IMR-90 (cell line): ENCODE results near the gene GYS1. TPM values are rescaled to one million over a fixed set of nuclear protein-coding genes. Genes with fewer than 3 reads are reported as not detected.

Experiments
- ATAC-seq: fragments of 200-7000 bp; cut with Tn5 transposase; 2 replicates; pipeline ENCODE4 v1.9.1; 2020; ENCODE audit warnings: low read depth, mild to moderate bottlenecking, moderate library complexity
- BruUV-seq: library from RNA; stranded (reverse); fragments of 400-500 nt; replicated peaks from 2 replicates; lab custom pipeline; 2021; lab: Mats Ljungman, UMichigan
- CTCF ChIA-PET: fragments of 300-600 bp; formaldehyde crosslinking; extraction: SDS; loops from one replicate; lab custom pipeline; 2021; ENCODE audit warnings: antibody characterized with exemption; lab: Yijun Ruan, JAX
- POLR2A ChIA-PET: fragments of 300-600 bp; sonication (Branson Sonifier 250); formaldehyde crosslinking; loops from one replicate; lab custom pipeline; 2022; ENCODE audit warnings: antibody characterized with exemption; ENCODE audit not compliant: unreplicated experiment; lab: Charles Lee
- DNase-seq: peaks from one replicate; pipeline ENCODE4 v3.0.0; 2013
- H2AFZ ChIP-seq: replicated peaks from 2 replicates; pipeline ENCODE3; 2013; ENCODE audit warnings: low read length, mild to moderate bottlenecking; ENCODE audit not compliant: poor library complexity
- H2AK5ac ChIP-seq: 2 replicates; pipeline ENCODE4 v1.6.1; 2013; ENCODE audit warnings: low read depth, low read length, inconsistent platforms
- H2AK9ac ChIP-seq: replicated peaks from 2 replicates; pipeline ENCODE3; 2013; ENCODE audit warnings: mild to moderate bottlenecking, low read depth, low read length, moderate library complexity; ENCODE audit not compliant: poor library complexity
- H2BK120ac ChIP-seq: 2 replicates; pipeline ENCODE4 v1.6.1; 2013; ENCODE audit warnings: low read depth, low read length, inconsistent platforms
- H2BK15ac ChIP-seq: 3 replicates; pipeline ENCODE4 v1.6.1; 2013; ENCODE audit warnings: low read depth, low read length, inconsistent platforms
- H2BK20ac ChIP-seq: 2 replicates; pipeline ENCODE4 v1.6.1; 2013; ENCODE audit warnings: low read depth, mild to moderate bottlenecking, inconsistent platforms, low read length, moderate library complexity
- H2BK5ac ChIP-seq: 2 replicates; pipeline ENCODE4 v1.6.1; 2013; ENCODE audit warnings: mild to moderate bottlenecking, low read depth, low read length, inconsistent platforms; ENCODE audit not compliant: poor library complexity, severe bottlenecking
- H3K14ac ChIP-seq: replicated peaks from 2 replicates; pipeline ENCODE4 v1.6.1; 2013; ENCODE audit warnings: low read depth, low read length, inconsistent platforms
- H3K18ac ChIP-seq: 2 replicates; pipeline ENCODE4 v1.6.1; 2013; ENCODE audit warnings: low read depth, low read length, control low read depth
- H3K23ac ChIP-seq: 2 replicates; pipeline ENCODE4 v1.6.1; 2013; ENCODE audit warnings: low read depth, low read length, inconsistent platforms
- H3K27ac ChIP-seq: 2 replicates; pipeline ENCODE4 v1.5.1; 2013; ENCODE audit warnings: mild to moderate bottlenecking, control low read depth, low read length; ENCODE audit not compliant: insufficient read depth
- H3K27me3 ChIP-seq: 2 replicates; pipeline ENCODE4 v1.6.1; 2013; ENCODE audit warnings: low read length; ENCODE audit not compliant: control insufficient read depth, insufficient read depth
- H3K36me3 ChIP-seq: 2 replicates; pipeline ENCODE4 v1.6.1; 2013; ENCODE audit warnings: low read length, mixed read lengths; ENCODE audit not compliant: control insufficient read depth, insufficient read depth
- H3K4ac ChIP-seq: 2 replicates; pipeline ENCODE4 v1.6.1; 2013; ENCODE audit warnings: low read depth, low read length, inconsistent platforms
- H3K4me1 ChIP-seq: 2 replicates; pipeline ENCODE4 v1.6.1; 2013; ENCODE audit warnings: low read length, mixed read lengths; ENCODE audit not compliant: control insufficient read depth, insufficient read depth
- H3K4me2 ChIP-seq: 2 replicates; pipeline ENCODE4 v1.6.1; 2013; ENCODE audit warnings: low read depth, mild to moderate bottlenecking, control low read depth, low read length, moderate library complexity
- H3K4me3 ChIP-seq: 2 replicates; pipeline ENCODE4 v1.5.1; 2013; ENCODE audit warnings: low read depth, mild to moderate bottlenecking, control low read depth, low read length, moderate library complexity; ENCODE audit not compliant: insufficient read depth
- H3K56ac ChIP-seq: 2 replicates; pipeline ENCODE4 v1.6.1; 2013; ENCODE audit warnings: low read length, inconsistent platforms; ENCODE audit not compliant: insufficient read depth; ENCODE audit errors: extremely low read depth
- H3K79me1 ChIP-seq, 2 experiments: 2 replicates each; pipeline ENCODE4 v1.6.1; 2013; ENCODE audit warnings: low read length in 2 of 2, inconsistent platforms in 1 of 2, low read depth in 1 of 2
- H3K9ac ChIP-seq: 2 replicates; pipeline ENCODE4 v1.6.1; 2013; ENCODE audit warnings: low read depth, low read length, control low read depth
- H3K9me1 ChIP-seq: 2 replicates; pipeline ENCODE4 v1.6.1; 2013; ENCODE audit warnings: low read length, inconsistent platforms; ENCODE audit not compliant: insufficient read depth
- H3K9me3 ChIP-seq: 2 replicates; pipeline ENCODE4 v1.6.1; 2013; ENCODE audit warnings: low read length; ENCODE audit not compliant: control insufficient read depth, insufficient read depth
- H4K20me1 ChIP-seq: 2 replicates; pipeline ENCODE4 v1.6.1; 2013; ENCODE audit warnings: low read length, inconsistent platforms; ENCODE audit not compliant: insufficient read depth
- H4K5ac ChIP-seq: 2 replicates; pipeline ENCODE4 v1.6.1; 2013; ENCODE audit warnings: mild to moderate bottlenecking, low read depth, low read length, control low read depth
- H4K8ac ChIP-seq, 2 experiments: 2 replicates each; pipeline ENCODE4 v1.6.1; 2013; ENCODE audit warnings: low read depth in 2 of 2, low read length in 2 of 2, control low read depth in 1 of 2, inconsistent platforms in 1 of 2
- H4K91ac ChIP-seq: 2 replicates; pipeline ENCODE4 v1.6.1; 2013; ENCODE audit warnings: low read depth, low read length, inconsistent platforms; ENCODE audit not compliant: insufficient read depth
- BHLHE40 ChIP-seq: fragments of 150-350 bp; IDR thresholded peaks from 2 replicates; pipeline ENCODE4 v1.6.1; 2016; ENCODE audit warnings: mild to moderate bottlenecking, low read depth, low read length
- CEBPB ChIP-seq: IDR thresholded peaks from 2 replicates; pipeline ENCODE4 v1.6.1; 2012; ENCODE audit warnings: low read depth, low read length, improper control_type of control experiment
- CHD1 ChIP-seq: IDR thresholded peaks from 2 replicates; pipeline ENCODE4 v1.6.1; 2012; ENCODE audit warnings: low read depth, low read length, improper control_type of control experiment
- CTCF ChIP-seq: conservative IDR thresholded peaks from 2 replicates; pipeline ENCODE4 v1.5.1; 2012; ENCODE audit warnings: mild to moderate bottlenecking, low read depth, low read length, improper control_type of control experiment
- FOS ChIP-seq: fragments of 150-350 bp; IDR thresholded peaks from 2 replicates; pipeline ENCODE4 v1.6.1; 2016; ENCODE audit warnings: low read depth, low read length
- MAZ ChIP-seq: IDR thresholded peaks from 2 replicates; pipeline ENCODE4 v1.6.1; 2012; ENCODE audit warnings: low read depth, mild to moderate bottlenecking, low read length, improper control_type of control experiment, moderate library complexity, borderline replicate concordance
- MXI1 ChIP-seq: IDR thresholded peaks from 2 replicates; pipeline ENCODE4 v1.6.1; 2012; ENCODE audit warnings: low read depth, mild to moderate bottlenecking, low read length, moderate library complexity, borderline replicate concordance
- POLR2A ChIP-seq: IDR thresholded peaks from 2 replicates; pipeline ENCODE4 v1.6.1; 2012; ENCODE audit warnings: mild to moderate bottlenecking, low read depth, low read length
- RAD21 ChIP-seq: IDR thresholded peaks from 2 replicates; pipeline ENCODE4 v1.6.1; 2012; ENCODE audit warnings: low read length, improper control_type of control experiment
- RCOR1 ChIP-seq: IDR thresholded peaks from 2 replicates; pipeline ENCODE4 v1.6.1; 2012; ENCODE audit warnings: mild to moderate bottlenecking, low read length, improper control_type of control experiment; ENCODE audit not compliant: insufficient replicate concordance
- SMC3 ChIP-seq: fragments of 150-350 bp; IDR thresholded peaks from 2 replicates; pipeline ENCODE4 v1.6.1; 2016; ENCODE audit warnings: low read depth, mild to moderate bottlenecking, antibody characterized with exemption, low read length, moderate library complexity
- USF2 ChIP-seq: fragments of 150-350 bp; IDR thresholded peaks from 2 replicates; pipeline ENCODE4 v1.6.1; 2017; ENCODE audit warnings: mild to moderate bottlenecking, antibody characterized with exemption, low read length, low read depth
- WGBS, 2 experiments: methylation state at CpG; one replicate each; pipeline versions ENCODE4 v1.1.5 to v1.1.7; 2013; ENCODE audit warnings: missing lambda C conversion rate in 2 of 2; ENCODE audit not compliant: insufficient read length in 1 of 2; ENCODE audit errors: extremely low coverage in 2 of 2; 5-methylcytosine and 5-hydroxymethylcytosine counted together
- dilution Hi-C: fragments of 300-500 bp; cut with HindIII; formaldehyde crosslinking; loops from one replicate; pipeline ENCODE4 v1.14.3; 2018; ENCODE audit warnings: low sequenced_read_pairs; ENCODE audit not compliant: unreplicated experiment
- in situ Hi-C: fragments of 300-500 bp; cut with MboI; formaldehyde crosslinking; loops from 3 replicates; pipeline ENCODE4 v1.14.3; 2019; ENCODE audit warnings: low sequenced_read_pairs, inconsistent platforms, mixed read lengths
- intact Hi-C: fragments of 100-400 bp; cut with micrococcal nuclease; formaldehyde crosslinking; loops from 2 replicates; pipeline ENCODE4 v1.10.0; 2022
- polyA plus RNA-seq, 3 experiments: library from polyadenylated mRNA; depleted of rRNA; stranded (reverse); fragments of >200 nt; gene quantifications; 2 replicates each; pipeline ENCODE4 v1.2.3, GENCODE V29; 2012; ENCODE audit warnings: low replicate concordance in 1 of 3
- total RNA-seq: library from RNA; depleted of rRNA; stranded (reverse); fragments of >200 nt; gene quantifications from 2 replicates; pipeline ENCODE4 v1.2.3, GENCODE V29; 2012

The GYS1 gene
- total and polyA plus RNA-seq, 2 of the 4 experiments (the other 2 are of a cell fraction): 38.7 to 72.2 TPM

- TF ChIP-seq MXI1 (peak; percentile 74; the same call in 1 of the 2 replicates), FOS (peak; percentile 99)
These were observed 38.4 kb downstream of the GYS1 start, which contains the start of gene BAX (continued) for GRCh38 chr19:48954595-48955307.

GRCh38 chr19:48953990-48954594 is 39.0 kb downstream of the GYS1 start:
- Histone ChIP-seq H3K9ac (peak overlapping the region; percentile 59), H2AK5ac (peak overlapping the region; percentile 5; the same call in 1 of the 2 replicates), H4K91ac (peak overlapping the region; percentile 65), H4K8ac (peak overlapping the region; percentile 85 to 89), H4K5ac (peak overlapping the region; percentile 73), H2AFZ (peak overlapping the region; percentile 90), H3K18ac (peak overlapping the region; percentile 30; the same call in 1 of the 2 replicates), H2BK5ac (peak overlapping the region; percentile 8), H3K27ac (peak overlapping the region; percentile 55), H3K36me3 (peaks cover 11% of the 10 kb centered on the region), H3K9me3 (no peaks in the 10 kb centered on the region), H3K14ac (peak overlapping the region; percentile 46), H2BK15ac (no peak overlapping the region), H3K56ac (peak overlapping the region; percentile 63), H3K4me1 (peaks cover 8% of the 10 kb centered on the region), H3K79me1 (peaks cover 19 to 38% of the 10 kb centered on the region in 2 experiments), H3K4me2 (peak overlapping the region; percentile 83), H3K9me1 (peaks cover 15% of the 10 kb centered on the region), H3K4me3 (peak overlapping the region; percentile 93), H4K20me1 (0 out of 2 replicates have a peak, but pooled peaks cover 2% of the 10 kb centered on the region), H3K4ac (peak overlapping the region; percentile 54), H3K27me3 (no peaks in the 10 kb centered on the region), H3K23ac (peak overlapping the region; percentile 12), H2AK9ac (peak overlapping the region; percentile 71), H2BK20ac (no peak overlapping the region; the same call in 1 of the 2 replicates), H2BK120ac (peak overlapping the region; percentile 21)
- ATAC-seq (no peak), DNase-seq (no peak)
- 53% methylated on average over 3 of the region's 11 CpGs; no CpG with 5 or more reads in 1 of the 2 experiments for WGBS, 2 experiments
- intact Hi-C loops: loop anchor here (2.0 kb wide), 1 partner anchor 53 kb away; the partner anchor contains the start of gene NUCB1
- CTCF ChIA-PET: no interaction called here
- no TSS peak for BruUV-seq
- in situ Hi-C loops: no loop called here
- POLR2A ChIA-PET: interaction anchor here (0.6 to 1.3 kb wide), 3 partner anchors 10 to 117 kb away, joined by 4 to 7 read pairs (median 6); no protein-coding TSS in a partner anchor
- dilution Hi-C loops: no loop called here
- TF ChIP-seq RCOR1: no peak
- no peak for TF ChIP-seq MXI1
- TF ChIP-seq CEBPB: no peak
- no peak for TF ChIP-seq BHLHE40
- TF ChIP-seq POLR2A: no peak
- TF ChIP-seq RAD21: no peak
- no peak for TF ChIP-seq CHD1
- TF ChIP-seq USF2: no peak
- TF ChIP-seq MAZ: no peak
- no peak for TF ChIP-seq CTCF
- TF ChIP-seq FOS: no peak
- TF ChIP-seq SMC3: no peak
